AG08396 (cell line): Measurements from ENCODE around the gene CDK5RAP2.
"Not testable (repeated sequence)": the region's sequence is repeated elsewhere in the genome, so short reads cannot be mapped to it uniquely, and the experiment has no call there.

Source experiments
- DNase-seq: peaks from one replicate; pipeline ENCODE4 v3.0.0; 2012; ENCODE audit warnings: low spot score, mixed read lengths

CDK5RAP2 gene

DNA sequence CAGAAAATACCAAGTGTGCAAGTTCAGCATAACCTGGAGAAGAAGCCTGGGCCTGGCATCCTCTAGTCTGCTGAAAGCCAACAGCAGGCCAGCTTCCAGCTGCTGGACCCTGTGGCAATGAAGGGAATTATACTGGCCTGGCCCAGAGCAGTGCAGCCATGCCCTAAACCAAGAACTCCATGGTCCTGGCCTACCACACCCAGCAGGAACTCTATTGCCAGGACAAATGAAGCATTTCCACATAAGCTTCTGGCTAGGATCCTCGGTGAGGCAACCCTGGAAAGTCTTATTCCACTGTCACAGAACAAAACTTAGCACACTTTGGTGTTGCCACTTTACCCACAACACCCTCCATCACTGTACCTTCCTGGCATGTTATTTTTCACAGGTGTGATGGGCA, 35.5 kb downstream of the CDK5RAP2 start:
- no peak for DNase-seq

DNA sequence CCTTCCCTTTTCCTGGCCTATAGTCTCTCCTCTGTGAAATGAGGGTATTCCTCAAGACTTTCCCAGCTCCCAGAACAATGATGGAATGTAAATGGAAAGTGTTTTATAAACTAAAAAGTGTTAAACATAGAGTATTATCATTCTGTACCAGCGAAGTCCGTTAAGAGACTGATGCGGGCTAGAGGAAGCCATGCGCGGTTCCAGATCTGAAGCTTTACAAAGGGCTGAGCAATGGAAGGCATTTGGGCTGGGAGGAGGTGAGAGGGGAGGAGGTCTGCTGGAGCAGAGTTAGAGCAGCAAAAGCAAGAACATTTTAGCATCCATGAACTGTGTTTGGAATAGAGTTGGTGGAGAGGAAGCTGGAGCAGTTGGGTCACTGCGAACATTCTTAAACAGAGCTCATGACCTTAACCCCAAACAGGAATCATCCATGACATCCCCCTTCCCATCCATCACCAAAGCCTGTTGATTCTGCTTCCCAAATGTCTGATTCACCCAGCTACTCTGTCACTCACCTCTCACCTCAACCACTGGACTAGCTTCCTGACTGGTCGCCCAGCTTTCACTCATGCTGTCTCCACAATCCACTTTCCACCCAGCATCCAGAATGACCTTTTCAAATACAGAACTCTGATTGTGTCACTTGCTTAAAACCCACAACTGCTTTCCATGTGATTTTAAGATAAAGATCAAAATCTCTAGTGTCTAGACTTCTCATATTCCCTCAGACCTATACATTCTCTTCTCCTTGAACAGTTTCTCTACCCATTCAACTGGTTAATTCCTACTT, 37.1 kb downstream of the CDK5RAP2 start:
- DNase-seq: no peak

DNA sequence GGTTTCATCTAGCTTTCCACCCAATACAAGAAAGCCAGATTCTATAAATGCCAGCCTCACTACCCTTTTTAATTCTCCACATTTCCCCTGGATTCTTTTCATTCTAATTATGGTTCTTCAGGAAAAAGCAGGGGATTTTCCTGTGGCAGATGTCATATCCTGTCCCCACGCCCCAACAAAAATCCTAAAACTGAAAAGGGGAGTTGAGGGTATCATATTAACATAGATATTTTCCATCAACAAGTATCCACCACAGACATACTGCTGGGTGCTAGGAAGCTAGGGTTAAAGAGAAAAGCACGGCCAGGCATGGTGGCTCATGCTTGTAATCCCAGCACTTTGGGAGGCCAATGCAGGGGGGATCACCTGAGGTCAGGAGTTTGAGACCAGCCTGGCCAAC, 38.0 kb downstream of the CDK5RAP2 start:
- no peak for DNase-seq

DNA sequence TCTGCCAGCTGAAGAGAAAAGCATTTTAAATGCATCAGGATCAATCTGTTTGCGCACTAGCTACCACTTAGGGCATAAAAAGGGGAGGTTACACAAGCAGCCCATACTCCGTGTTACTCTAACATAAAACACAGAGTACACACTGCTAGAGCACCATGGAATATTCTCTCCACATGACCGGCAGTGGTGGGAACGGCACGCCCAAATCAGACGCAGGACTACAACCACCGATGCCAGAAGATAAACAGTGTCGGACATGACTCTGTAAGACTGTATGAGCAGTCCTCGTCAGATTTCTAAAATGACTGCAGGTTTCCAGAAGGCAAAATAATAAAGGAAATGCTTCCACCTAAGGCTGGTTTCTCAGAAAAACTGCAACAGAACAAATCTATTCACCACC, 40.0 kb downstream of the CDK5RAP2 start:
- DNase-seq: no peak

DNA sequence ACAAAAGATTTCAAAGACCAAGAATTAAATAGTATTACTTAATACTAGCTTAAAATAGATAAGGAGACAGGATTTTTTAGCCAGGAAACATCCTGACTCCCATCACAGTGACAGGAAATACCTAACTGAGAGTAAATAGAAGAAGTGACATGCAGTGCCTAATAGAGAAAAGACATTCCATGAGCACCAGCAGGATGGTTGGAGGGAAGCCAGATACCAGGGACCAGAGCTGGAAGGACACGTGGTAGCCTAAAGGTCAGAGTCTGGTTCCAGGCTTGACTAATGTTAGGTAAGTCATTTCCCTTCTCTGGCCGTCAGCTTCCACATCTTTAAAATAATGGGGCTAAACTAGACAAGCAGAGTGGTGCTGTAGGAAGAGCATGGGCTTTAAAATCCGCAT, 41.6 kb downstream of the CDK5RAP2 start:
- no peak for DNase-seq

DNA sequence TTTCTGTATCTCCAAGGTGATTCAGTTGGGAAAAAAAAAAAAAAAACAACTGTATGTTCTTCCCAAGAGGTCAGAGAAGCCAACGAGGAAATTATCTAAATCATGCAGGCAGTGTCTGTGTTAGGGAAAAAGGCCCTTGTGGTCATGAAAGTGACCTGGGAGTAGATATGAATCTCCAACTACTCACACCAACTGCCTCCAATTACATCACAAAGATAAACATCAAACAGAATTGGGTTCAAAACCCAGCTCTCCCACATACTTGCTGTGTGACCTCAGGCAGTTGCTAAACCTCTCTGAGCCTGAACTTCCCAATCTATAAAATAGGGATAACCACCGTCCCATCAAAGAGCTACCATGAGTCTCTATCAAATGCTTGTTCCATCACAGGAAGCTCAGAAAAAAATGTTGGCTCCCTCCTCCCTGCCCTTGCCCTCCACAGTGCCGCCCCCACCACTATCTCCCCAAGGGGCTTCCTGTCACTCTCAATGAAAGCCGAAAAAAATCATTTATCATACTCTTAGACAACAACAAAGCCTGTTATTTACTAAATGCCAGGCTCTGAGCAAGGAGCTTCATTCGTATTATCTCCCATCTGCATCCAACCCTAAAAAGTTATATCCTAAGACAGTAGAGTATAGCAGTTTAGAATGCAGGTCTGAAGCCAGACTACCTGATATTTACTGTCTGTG, 42.9 kb downstream of the CDK5RAP2 start:
- DNase-seq: no peak

DNA sequence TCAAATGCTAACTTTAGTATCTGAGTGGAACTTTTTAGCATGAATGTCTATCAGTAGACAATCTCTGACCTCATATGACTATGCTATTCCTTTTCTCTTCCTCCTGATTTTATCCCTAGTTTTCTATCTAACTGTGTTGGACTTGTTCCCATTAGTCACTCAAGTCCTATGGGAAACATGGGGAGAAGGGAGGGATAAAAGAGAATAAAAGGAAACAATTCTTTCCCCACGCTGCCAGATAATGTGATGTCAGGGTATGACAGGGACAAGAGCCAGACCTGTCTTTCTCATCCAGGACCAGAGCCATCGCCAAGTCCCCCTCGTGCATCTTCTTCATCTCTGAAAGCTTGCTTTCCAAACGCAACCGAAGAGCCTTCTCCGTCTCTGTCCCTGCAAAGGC, 43.9 kb downstream of the CDK5RAP2 start:
- no peak for DNase-seq

DNA sequence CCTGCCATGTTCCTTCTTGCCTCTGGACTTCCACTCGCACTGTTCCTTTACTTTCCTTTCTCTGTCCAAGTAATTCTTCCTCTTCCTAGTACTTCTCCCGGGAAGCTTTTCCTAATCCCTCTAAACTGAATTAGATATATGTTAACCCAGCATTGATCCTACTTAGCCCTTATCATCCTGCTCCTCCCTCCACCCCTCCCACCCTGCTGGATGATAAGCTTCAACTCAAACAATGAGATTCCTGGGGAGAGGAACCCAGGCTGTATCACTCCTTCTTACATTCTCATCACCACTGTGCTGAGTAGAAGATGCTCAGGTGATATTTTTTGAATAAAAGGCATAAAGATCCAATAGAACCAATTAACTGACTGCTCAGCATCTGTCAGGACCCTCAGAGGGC, 45.7 kb downstream of the CDK5RAP2 start:
- no peak for DNase-seq

DNA sequence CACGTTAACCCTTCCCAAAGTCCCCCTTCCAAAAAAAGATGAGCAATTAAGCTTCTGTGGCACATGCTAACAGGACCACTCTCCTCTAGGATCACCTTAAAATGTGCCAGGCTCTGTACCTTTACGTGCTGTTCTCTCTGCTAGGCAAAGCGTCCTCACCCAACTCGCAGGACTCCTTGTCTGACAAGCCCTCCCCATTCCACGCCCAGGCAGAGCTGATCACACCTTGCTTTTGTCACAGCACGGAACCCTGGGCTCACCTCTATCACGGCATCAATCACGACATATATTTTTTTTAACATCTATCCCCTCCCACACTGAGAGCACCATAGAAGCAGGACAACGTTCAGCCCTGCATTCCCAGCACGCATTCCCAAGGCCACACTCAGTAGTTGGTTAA, 47.1 kb downstream of the CDK5RAP2 start:
- no peak for DNase-seq

DNA sequence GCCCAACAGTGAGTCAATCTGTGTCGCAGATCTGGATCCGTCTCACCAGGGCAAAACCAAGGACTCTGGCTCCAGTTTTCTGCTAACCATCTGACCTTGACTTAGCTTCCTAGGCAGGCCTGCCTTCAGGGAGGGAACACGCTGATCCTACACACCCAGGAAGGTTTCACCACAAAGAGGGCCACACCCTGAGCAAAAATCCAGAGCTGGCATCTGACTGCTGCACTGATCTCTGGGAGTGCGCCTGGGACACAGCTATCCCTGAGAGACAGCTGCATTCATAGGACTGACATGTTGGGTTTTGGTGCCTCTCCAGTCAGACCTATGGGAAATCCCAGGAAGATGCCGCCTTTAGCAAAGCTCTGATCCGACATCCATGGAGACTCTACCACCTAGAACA, 47.5 kb downstream of the CDK5RAP2 start:
- peak; percentile 42 for DNase-seq

DNA sequence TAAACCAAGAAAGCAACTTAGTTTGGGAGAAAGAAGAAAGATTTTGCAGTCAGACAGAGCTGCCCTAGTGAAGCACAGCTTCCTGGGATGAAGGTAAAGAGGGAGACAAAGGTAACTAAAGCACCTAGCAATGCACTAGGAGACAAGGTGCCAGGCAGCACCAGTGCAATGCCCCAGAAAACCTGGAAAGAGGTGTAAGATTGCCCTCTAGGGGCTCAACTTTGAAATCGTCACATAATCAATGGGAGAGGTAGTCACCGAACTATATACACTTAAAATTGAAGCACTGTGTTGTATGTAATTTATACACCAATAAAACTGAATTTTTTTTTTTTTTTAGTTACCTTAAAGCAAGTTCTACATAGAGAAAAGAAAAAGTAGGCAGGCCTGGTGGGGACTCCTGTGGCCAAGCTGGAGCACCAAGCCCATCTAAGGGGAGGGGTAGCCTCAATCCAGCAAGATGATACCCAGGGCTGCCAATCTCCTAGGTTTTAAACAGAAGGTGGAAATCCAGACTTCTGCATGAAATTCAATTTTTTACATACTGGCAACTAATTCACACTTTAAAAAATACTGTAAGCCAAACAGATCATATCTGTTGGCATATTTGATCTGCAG, 48.2 kb downstream of the CDK5RAP2 start:
- DNase-seq: peak; percentile 35

DNA sequence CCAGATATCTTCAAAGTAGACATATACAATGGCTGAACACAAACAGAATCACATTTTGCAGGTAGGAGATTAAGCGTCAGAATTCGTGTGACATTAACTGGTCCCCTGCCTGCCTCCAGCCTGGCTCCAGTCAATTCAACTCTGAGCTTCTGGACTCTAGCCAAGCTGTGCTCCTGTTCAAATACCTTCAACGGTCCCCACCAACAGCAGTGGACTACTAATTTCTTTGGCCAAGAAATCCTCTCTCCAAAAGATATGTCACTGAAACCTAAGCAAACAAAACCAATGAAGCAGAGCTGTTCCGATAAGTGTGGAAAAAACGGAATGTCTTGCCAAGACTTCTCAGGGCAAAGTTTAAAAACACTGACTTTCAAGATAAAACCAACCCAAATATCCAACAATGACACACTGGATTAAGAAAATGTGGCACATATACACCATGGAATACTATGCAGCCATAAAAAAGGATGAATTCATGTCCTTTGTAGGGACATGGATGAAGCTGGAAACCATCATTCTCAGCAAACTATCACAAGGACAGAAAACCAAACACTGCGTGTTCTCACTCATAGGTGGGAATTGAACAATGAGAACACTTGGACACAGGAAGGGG, 49.6 kb downstream of the CDK5RAP2 start:
- DNase-seq: not testable (repeated sequence)

DNA sequence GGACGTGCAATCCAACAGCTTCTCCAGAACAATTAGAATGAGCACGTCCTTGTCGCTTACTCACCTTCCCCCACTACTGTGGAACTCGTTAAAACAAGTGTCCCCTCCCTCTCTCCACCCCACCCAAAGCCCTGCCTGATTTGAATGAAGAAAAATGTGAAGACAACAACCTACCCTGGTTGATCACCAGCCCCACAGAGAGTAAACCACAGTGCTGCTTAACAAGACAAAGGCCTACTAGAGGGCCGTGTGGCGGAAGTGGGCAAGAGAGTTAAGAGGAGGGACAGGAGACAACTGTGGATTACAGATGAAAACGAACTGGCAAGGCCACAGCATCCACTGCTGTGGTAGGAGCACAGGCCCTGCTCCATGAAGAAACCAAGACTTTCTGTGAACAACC, 51.1 kb downstream of the CDK5RAP2 start:
- DNase-seq: no peak

DNA sequence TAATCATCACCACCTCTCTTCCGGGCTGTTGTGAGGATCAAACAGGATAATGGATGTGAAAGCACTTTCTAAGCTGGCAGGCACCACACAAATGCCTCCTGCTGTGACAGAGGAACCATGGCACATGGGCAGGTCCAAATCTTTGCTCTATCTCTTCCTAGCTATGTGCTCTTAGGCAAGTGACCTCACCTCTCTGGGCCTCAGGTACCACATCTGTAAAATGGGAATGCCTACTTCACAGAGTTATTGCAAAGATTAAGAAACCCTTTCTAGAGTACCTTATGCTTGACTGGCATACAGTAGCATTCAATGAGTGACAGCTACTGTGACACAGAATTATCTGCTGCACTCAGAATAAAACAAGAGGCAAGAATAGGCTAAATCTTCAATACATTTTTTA, 51.6 kb downstream of the CDK5RAP2 start:
- DNase-seq: no peak

DNA sequence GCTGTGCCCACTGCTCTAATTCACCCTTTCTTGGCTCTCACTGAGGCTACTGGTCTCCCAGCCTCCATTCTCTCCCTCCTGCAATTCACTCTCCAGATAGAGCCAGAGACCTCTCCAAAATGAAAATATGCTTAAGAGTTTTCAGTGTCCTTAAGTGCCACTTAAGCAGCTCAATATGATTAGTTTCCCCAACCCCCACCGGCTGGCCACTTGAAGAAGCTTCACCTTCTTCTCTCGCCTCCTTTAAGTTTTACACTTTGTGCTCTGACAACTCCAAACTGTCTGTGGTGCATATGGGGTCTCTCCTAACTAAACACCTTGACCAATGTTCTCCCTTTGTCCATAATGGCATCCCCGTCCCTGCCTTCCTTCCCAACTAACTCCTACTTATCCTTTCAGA, 53.4 kb downstream of the CDK5RAP2 start:
- no peak for DNase-seq

DNA sequence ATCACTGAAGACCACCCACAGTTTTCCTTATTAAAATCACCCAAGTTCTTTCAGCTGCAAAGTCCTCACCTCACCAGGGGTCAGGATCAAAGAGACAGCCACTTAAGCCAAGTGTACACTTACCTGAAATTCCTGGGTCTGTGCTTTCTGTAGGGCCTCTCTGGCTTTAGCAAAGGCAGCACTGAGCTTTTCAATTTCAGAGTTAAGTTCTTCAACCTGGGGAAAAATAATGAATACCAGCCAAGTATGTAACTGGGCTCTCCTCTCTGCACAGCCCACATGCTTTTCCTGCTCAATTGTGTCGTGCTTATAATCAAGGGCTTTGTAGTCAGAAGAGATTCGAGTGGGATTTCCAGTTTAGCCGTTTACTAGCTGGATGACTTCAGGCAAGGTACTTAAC, 55.1 kb downstream of the CDK5RAP2 start:
- DNase-seq: no peak

DNA sequence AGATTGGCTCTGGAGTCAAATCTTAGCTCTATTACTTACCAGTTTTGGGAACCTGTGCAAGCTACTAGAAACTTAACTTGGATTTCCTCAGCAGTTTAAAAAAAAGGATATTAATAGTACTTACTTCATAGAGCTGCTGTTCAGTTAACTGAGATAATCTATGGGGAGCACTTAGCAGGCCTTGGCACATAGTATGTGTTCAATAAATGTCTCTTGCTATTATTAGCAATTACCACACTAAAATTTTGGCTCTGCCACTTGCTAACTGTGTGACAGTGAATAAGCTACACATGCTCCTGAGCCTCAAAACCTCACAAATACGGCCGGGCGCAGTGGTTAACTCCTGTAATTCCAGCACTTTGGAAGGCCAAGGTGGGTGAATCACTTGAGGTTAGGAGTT, 55.9 kb downstream of the CDK5RAP2 start:
- DNase-seq: no peak

DNA sequence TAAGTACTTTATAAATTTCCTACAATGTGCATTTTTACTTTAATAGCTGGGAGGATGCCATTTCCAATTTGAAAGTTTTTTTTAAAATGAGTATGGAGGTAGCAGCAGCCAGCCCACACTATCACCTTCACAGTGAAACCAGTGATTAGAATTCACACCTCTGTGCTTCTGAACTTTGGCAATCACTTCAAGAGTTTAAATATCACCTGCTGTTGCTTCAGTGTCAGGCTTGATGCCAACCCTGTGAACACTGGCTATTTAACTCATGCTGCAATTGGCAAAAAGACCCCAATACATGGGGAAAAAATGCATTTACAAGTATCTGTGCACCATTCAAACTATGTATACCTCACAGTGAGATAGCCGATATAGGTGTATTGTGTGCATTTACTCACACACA, 57.4 kb downstream of the CDK5RAP2 start:
- DNase-seq: no peak

DNA sequence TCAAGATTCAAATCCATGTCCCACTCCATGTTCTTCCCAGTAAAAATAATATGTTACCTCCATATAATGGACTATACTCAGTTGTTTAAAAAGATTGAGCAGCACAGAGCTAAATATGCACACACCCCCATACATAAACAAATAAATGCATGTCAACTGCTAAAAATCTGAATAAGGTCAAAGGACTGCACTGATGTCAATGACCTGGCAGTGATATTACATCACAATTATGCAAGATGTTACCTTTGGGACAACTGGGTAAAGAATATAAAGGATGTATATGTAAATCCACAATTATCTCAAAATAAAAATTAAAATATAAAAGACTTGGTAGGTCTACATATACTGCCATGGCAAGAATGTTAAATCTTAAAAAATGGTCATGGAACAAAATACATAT, 57.9 kb downstream of the CDK5RAP2 start:
- DNase-seq: no peak

DNA sequence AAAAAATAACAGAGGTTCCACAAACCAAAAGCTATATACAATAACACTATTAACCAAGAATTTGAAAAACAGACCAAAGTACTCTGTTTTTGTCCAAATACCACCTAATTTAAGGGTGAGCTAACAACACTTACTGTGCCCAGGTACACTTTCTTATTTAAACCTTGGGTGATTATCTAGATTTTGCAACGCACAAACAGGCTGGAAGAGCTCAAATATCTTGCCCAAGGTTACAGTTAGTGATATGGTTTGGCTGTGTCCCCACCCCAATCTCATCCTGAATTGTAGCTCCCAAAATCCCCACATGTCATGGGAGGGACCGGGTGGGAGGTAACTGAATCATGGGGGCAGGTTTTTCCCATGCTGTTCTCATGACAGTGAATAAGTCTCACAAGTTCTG, 58.9 kb downstream of the CDK5RAP2 start:
- no peak for DNase-seq

DNA sequence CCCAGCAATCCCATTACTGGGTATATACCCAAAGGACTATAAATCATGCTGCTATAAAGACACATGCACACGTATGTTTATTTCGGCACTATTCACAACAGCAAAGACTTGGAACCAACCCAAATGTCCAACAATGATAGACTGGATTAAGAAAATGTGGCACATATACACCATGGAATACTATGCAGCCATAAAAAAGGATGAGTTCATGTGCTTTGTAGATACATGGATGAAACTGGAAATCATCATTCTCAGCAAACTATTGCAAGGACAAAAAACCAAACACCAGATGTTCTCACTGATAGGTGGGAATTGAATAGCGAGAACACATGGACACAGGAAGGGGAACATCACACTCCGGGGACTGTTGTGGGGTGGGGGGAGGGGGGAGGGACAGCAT, 64.0 kb downstream of the CDK5RAP2 start:
- not testable (repeated sequence) for DNase-seq

DNA sequence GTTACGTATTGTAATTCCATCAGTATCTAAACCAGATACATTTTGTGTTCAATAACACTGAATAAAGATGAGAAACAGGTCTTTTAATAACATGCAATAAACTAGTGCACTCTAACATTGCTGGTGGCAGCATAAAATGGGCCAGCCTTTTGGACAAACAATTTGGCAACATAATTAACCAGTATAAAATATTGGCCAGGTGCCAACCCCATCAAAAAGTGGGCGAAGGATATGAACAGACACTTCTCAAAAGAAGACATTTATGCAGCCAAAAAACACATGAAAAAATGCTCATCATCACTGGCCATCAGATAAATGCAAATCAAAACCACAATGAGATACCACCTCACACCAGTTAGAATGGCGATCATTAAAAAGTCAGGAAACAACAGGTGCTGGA, 64.5 kb downstream of the CDK5RAP2 start:
- not testable (repeated sequence) for DNase-seq

DNA sequence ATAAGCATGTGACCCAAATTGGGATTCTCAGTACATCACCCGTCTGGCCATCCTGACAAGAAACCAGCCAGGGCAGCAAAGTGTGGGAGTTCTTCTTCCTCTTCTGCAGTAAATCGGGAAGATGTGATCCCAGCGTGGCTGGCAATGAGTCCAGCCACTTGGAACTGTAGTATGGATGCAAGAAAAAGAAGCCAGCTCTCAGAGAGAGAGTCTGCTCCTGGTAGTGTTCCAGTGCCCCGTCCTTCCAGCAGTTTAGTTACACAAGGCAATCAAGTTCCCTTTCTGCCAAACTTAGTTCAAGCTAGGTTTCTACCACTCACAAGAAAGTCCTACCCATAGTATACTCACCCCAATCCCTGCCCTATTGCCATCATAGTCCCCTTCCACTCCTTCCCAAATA, 65.6 kb downstream of the CDK5RAP2 start:
- DNase-seq: no peak
